ENCODE measurements around the gene COPZ1.

DNA sequence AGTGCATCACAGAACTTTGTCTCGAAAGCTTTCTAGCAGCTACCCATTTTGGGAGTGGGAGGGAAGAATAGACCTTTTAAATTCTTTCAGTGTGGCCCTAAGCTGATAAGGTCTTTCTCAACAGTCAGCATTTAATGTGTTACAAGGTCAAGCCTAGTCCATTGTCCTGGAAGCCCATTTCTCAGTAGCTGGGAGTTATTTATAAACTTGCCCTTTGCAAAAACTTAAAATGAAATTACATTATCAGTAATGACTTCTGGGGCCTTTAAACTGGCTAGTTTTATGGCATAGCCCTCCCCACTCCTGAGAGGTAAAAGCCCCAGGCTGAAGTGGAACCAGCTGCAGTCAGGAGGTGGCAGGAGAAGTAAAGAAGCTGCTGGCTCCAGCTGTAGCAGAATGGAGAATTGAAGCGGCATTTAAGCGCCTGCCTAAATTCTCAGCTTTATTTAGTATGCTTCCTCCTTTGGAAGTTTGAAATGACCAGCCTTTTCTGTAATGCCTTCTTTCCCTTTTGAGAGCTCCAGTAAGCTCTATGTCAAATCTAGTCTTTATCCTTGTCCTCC is 12.4 kb downstream of the COPZ1 start:
- TF ChIP-seq, protein P1, sequence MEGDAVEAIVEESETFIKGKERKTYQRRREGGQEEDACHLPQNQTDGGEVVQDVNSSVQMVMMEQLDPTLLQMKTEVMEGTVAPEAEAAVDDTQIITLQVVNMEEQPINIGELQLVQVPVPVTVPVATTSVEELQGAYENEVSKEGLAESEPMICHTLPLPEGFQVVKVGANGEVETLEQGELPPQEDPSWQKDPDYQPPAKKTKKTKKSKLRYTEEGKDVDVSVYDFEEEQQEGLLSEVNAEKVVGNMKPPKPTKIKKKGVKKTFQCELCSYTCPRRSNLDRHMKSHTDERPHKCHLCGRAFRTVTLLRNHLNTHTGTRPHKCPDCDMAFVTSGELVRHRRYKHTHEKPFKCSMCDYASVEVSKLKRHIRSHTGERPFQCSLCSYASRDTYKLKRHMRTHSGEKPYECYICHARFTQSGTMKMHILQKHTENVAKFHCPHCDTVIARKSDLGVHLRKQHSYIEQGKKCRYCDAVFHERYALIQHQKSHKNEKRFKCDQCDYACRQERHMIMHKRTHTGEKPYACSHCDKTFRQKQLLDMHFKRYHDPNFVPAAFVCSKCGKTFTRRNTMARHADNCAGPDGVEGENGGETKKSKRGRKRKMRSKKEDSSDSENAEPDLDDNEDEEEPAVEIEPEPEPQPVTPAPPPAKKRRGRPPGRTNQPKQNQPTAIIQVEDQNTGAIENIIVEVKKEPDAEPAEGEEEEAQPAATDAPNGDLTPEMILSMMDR (conservative IDR thresholded peaks at IDR 0.05): no peak
- TF ChIP-seq ZFX (IDR thresholded peaks at IDR 0.05): no peak

Data from C4-2B (cell line).